ENCODE results near the gene MPHOSPH10.
"Not testable (repeated sequence)": the region's sequence is repeated elsewhere in the genome, so short reads cannot be mapped to it uniquely, and the experiment has no call there.

The MPHOSPH10 gene

DNA sequence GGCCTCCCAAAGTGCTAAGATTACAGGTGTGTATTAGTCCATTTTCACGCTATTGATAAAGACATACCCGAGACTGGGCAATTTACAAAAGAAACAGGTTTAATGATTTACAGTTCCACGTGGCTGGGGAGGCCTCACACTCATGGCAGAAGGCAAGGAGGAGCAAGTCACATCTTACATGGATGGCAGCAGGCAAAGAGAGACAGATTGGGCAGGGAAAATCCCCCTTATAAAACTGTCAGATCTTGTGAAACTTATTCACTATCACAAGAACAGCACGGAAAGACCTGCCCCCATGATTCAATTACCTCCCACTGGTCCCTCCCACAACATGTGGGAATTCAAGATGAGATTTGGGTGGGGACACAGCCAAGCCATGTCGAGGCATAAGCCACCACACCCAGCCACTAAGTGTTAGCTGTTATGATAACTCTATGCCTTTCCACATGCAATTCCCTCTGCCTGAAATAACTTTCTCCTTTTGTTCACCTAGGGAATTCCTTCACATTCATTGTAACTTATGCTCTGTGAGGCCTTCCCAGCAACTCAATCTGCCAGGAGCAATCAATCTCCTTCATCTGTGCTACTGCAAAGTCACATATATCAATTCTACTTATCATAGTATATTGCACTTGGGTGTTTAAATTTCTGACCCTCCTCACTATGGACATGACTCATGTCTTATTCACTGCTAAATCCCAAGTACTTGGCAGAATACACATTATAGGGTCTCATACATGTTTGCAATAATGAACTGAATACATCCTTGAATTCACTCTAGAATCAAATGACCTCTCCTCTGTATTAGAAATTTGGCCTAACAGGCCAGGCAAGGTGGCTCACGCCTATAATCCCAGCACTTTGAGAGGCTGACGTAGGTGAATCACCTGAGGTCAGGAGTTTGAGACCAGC lies 7.8 kb upstream of the MPHOSPH10 start:
- DNase-seq (ENCODE audit: low read depth in 2 of 2), result no peak

DNA sequence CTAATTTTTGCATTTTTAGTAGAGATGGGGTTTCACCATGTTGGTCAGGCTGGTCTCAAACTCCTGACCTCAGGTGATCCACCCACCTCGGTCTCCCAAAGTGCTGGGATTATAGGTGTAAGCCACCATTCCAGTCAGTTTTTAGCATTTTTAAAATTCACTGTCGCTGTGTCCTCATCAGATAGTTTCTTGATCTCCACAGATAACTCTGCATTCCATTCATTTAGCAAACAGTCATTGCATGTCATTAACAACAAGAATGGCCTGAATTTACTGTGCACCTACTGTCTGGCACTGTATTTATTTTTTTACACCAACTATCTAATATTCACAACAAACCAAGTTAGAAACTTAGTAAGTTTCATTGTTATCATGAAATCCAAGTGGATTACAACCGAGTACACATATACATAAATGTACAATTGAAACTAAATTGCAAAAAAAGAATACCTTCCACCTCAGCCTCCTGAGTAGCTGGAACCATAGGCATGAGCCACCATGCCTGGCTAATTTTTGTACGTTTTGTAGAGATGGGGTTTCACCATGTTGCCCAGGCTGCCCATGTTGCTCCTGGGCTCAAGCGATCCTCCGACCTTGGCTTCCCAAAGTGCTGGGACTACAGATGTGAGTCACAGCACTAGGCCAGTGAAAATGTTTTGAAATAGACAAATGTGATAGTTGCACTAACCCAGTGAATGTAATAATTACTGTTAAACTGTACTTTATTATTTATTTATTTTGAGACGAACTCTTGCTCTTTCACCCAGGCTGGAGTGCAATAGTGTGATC lies 4.7 kb upstream of the MPHOSPH10 start:
- no peak for DNase-seq (ENCODE audit: low read depth in 2 of 2)

DNA sequence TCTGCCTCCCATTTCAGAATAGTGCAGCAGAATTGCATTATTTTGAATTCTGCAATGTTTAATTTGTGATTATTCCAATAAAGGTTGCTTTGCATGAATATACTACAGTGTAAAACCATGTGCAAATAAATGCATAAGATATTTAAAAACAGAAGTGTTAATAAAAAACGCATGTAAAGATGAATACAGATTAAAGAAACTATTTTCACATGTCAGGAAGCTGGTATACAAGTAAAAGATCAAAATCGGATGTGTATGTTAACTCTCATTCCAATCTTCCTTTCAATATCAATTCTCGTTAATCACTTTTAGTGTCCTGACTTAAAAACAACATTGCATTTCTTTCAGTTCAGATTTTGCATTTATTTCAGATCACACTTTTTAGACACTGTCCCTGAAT lies 3.5 kb upstream of the MPHOSPH10 start:
- DNase-seq (ENCODE audit: low read depth in 2 of 2), result no peak

DNA sequence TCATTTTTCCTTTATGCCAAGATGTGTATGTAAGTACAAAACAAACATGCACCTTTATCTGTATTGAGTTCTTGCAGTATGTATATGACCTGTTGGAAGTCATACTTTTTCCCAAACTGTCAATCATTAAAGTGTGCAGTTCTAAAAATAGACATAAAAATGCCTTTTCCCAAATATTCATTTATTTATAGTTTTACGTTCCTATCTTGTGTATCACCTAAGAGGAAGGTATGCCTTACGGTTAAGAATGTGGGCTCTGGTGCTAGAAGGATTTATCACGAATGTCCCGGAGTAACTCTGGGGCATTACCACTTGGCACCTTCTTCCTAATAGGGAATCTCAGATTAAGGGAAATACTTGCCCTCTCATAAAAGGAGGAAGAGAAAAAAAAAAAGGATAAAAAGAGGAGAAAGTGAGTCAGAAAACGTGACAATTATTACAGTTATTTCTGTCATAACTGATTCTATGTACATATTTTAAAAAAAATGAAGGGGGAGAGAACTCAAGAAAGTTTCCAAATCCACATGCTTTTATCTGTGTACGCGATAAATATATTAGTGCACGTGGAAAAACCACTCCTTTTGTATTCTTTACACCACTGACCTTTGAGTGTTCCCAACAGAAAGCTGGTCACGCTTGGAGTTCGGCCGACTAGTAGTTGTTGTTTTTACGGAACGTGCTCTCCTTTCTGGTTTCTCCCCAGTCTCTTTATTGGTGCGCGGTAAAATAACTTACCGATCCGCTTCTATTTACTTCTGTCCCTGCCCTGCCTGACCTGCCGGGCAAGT lies 1.1 kb upstream of the MPHOSPH10 start:
- DNase-seq (ENCODE audit: low read depth in 2 of 2), result no peak

GRCh38 chr2:71129902-71130151 lies 607 bp upstream of the MPHOSPH10 start:
- no peak for DNase-seq (ENCODE audit: low read depth in 2 of 2)

DNA sequence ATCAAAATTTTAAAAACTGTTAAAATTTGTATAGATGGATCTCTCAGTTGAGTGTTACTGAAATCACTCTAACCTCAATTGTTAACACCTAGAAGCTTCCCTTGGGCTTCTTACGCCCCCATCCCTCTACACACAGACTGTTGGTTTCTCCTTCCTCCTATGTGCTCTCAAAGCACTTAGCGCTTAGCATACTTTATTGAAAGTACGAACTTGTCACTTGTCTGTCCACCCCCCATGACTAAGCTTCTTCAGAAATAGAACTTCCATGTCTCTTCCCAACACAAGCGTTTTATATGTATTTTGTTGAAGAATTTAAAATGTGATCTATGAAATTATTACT lies 441 bp downstream of the MPHOSPH10 start:
- no peak for DNase-seq (ENCODE audit: low read depth in 2 of 2)

- not testable (repeated sequence) for DNase-seq (ENCODE audit: low read depth in 2 of 2)
Measured at GRCh38 chr2:71131387-71132166, 1.1 kb downstream of the MPHOSPH10 start.

- DNase-seq (ENCODE audit: low read depth in 2 of 2), result no peak
Measured at GRCh38 chr2:71133603-71134002, 3.2 kb downstream of the MPHOSPH10 start.

GRCh38 chr2:71136174-71136573 lies 5.7 kb downstream of the MPHOSPH10 start:
- no peak for DNase-seq (ENCODE audit: low read depth in 2 of 2)

- DNase-seq (ENCODE audit: low read depth in 2 of 2), result no peak
Measured at GRCh38 chr2:71143782-71144181, 13.3 kb downstream of the MPHOSPH10 start.

DNA sequence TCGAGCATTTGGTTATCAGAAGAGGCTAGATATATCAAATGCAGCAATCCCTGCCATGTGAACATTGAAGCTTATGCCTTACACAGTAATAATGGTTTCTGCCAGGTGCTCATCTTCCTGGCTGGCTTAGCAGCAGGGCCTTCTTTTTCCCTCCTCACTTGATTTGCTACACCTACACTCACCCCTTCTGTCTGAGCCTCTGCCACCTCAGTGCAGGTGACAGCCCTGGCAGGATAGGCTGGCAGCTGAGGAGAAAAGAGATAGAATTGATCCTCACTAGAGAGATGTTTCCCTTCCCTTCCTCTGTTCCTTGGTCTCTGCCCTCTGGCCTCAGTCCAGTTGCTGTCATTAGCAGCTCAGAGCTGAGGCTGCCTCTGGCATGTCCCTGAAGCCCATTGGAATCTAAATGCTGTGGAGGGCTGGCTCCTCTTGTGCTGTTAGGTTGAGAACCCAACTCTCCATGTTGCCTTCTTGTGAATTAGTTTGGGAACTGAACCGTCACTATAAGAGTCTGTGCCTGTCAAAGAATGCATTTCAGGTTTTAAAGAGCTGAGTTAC lies 18.2 kb downstream of the MPHOSPH10 start:
- no peak for DNase-seq (ENCODE audit: low read depth in 2 of 2)

GRCh38 chr2:71150082-71150816 lies 19.8 kb downstream of the MPHOSPH10 start:
- no peak for DNase-seq (ENCODE audit: low read depth in 2 of 2)

- no peak for DNase-seq (ENCODE audit: low read depth in 2 of 2)
Measured at GRCh38 chr2:71151620-71152019, 21.2 kb downstream of the MPHOSPH10 start.

GRCh38 chr2:71153585-71154224 lies 23.3 kb downstream of the MPHOSPH10 start:
- no peak for DNase-seq (ENCODE audit: low read depth in 2 of 2)

- no peak for DNase-seq (ENCODE audit: low read depth in 2 of 2)
Measured at GRCh38 chr2:71154279-71154678, 23.8 kb downstream of the MPHOSPH10 start.

- no peak for DNase-seq (ENCODE audit: low read depth in 2 of 2)
Measured at GRCh38 chr2:71154798-71155197, 24.4 kb downstream of the MPHOSPH10 start.

DNA sequence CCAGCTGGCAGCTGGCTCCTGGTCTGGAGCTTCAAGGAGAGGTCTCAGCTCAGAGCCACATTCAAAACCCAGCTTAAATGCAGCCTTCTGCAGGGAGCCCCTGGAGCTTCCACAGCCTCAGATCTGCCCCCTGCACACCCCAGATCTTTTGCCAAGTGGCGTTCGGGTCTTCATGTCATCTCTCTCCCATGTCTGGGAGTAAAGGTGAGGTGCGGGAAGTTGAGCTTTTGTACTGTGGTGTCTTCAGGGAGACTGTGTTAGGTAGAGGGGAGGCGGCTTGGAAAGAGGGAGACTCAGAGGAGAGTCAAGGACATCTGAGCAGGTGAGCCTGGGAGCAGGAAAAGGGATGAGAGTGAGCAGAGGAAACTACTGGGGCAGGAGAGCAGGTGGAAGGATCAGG lies 25.4 kb downstream of the MPHOSPH10 start:
- DNase-seq (ENCODE audit: low read depth in 2 of 2), result no peak

- DNase-seq (ENCODE audit: low read depth in 2 of 2), result no peak
Measured at GRCh38 chr2:71156573-71156972, 26.1 kb downstream of the MPHOSPH10 start.

- peak; percentile 37 to 60 for DNase-seq (ENCODE audit: low read depth in 2 of 2)
Measured at GRCh38 chr2:71157124-71157793, 26.8 kb downstream of the MPHOSPH10 start.

DNA sequence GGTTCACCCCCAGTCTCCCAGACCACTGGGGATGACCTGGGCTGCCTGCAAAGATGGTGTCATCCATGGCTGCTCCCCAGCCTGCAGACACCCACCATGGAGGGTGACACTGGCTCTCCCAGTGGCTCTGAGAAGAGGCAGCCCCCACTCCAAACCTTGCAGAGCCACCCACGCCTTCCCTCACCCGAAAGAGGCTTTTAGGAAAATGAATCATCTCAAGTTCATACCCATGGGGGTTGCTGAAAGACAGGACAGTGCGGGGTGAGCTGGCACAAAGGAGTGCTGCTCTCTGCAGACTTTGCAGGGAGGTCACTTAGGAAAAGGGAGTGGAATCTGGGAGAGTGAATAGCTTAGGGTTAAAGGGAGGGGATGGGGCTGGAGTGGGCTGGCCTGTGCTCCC lies 36.4 kb downstream of the MPHOSPH10 start:
- DNase-seq (ENCODE audit: low read depth in 2 of 2), result no peak

Data from activated CD4-positive, alpha-beta T cell treated with anti-CD3 and anti-CD28 coated beads for 24 hours (primary cell).